GM18858 (cell line): Measurements from ENCODE around the gene HKDC1.
"Not testable (repeated sequence)": the region's sequence is repeated elsewhere in the genome, so short reads cannot be mapped to it uniquely, and the experiment has no call there.

Experiments used
- ATAC-seq: cut with Tn5 transposase; IDR thresholded peaks from one replicate; pipeline ENCODE4 v1.9.1; 2021; ENCODE audit not compliant: unreplicated experiment

HKDC1 gene

GRCh38 chr10:69220041-69220451 lies at the start of gene HKDC1:
Gene HKDC1, plus strand, starts transcription at chr10:69220332. Its CDS starts 104 bp downstream, at chr10:69220436.
- no peak for ATAC-seq

- no peak for ATAC-seq
These were observed 47.7 kb upstream of the HKDC1 start for GRCh38 chr10:69172241-69172982.

GRCh38 chr10:69175326-69175725 lies 44.8 kb upstream of the HKDC1 start:
- not testable (repeated sequence) for ATAC-seq

GRCh38 chr10:69176823-69177222 lies 43.3 kb upstream of the HKDC1 start:
- ATAC-seq = no peak

- peak; percentile 21 for ATAC-seq
These were observed 40.9 kb upstream of the HKDC1 start for GRCh38 chr10:69179089-69179742.

GRCh38 chr10:69179743-69180524 lies 40.2 kb upstream of the HKDC1 start, which contains the start of gene SUPV3L1:
Gene SUPV3L1, plus strand, starts transcription at chr10:69180234. Its CDS starts 58 bp downstream, at chr10:69180292.
- ATAC-seq = peak; percentile 72

GRCh38 chr10:69180525-69181204 lies 39.5 kb upstream of the HKDC1 start:
- ATAC-seq = no peak

- no peak for ATAC-seq
These were observed 38.7 kb upstream of the HKDC1 start for GRCh38 chr10:69181433-69181832.

GRCh38 chr10:69182005-69182404 lies 38.1 kb upstream of the HKDC1 start:
- ATAC-seq = no peak

- ATAC-seq = no peak
These were observed 33.6 kb upstream of the HKDC1 start for GRCh38 chr10:69186524-69186923.

GRCh38 chr10:69201045-69201444 lies 19.1 kb upstream of the HKDC1 start:
- ATAC-seq = no peak

- ATAC-seq = no peak
These were observed 17.8 kb upstream of the HKDC1 start for GRCh38 chr10:69202332-69202731.

GRCh38 chr10:69208761-69209160 lies 11.4 kb upstream of the HKDC1 start:
- ATAC-seq = no peak

- no peak for ATAC-seq
These were observed 10.2 kb upstream of the HKDC1 start for GRCh38 chr10:69209787-69210484.

- no peak for ATAC-seq
These were observed 9.0 kb upstream of the HKDC1 start for GRCh38 chr10:69211104-69211503.

GRCh38 chr10:69211524-69211923 lies 8.6 kb upstream of the HKDC1 start:
- no peak for ATAC-seq

- ATAC-seq = no peak
These were observed 6.4 kb upstream of the HKDC1 start for GRCh38 chr10:69213591-69214311.

GRCh38 chr10:69214666-69215131 lies 5.4 kb upstream of the HKDC1 start:
- no peak for ATAC-seq

- no peak for ATAC-seq
These were observed 4.5 kb upstream of the HKDC1 start for GRCh38 chr10:69215405-69216171.
